ENCODE results near the gene AIFM1. TPM values are rescaled to one million over a fixed set of nuclear protein-coding genes. Genes with fewer than 3 reads are reported as not detected.
A peak's percentile ranks its signal among the peaks of the same experiment; 100 is the strongest.
"Not testable (repeated sequence)": the region's sequence is repeated elsewhere in the genome, so short reads cannot be mapped to it uniquely, and the experiment has no call there.

AIFM1 gene
- total RNA-seq, 1 donor from 2014 or later: 29.9 TPM

GRCh38 chrX:130119312-130119898, 46.2 kb downstream of the AIFM1 start:
- no peak for DNase-seq (ENCODE audit: low read depth, low spot score)

DNA sequence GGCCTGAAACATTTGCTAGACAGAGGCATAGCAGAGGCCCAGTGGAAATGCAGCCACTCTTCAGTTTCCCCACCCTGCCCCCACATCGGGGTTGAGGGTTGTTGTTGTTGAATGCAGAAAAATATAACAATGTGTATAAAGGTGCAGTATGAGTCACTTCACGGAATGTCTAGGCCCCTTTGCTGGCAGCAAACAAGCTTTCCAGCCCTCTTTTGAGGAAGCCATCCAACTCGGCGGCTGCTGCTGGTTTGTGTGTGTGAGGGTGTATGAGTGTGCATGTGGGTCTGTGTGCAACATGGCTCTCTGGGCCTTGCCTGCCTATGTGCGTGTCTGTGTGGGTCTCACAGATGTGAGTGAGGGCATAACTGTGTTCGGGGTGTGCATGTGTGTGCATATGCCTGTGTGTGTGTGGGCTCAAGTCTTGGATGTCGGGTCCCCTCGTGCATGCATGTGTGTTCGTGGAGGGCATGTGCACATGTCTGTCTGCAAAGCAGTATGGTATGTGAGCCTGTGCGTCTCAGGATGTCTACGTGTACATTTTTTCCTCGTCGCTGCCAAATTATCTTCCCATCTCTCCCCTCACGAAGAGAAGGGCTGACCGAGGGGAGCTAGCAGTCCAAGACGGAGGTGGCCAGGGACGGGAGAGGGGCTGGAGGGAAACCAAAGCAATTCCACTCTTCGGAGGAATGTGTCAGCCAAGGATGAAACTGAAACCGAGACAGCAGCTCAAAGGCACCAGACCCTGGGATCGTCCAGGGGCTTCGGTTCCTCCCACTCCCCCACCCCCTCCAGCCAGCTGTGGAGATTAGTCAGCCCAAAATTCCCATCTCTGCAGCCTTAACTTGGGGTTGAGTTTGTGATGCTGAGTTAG, 47.0 kb downstream of the AIFM1 start:
- DNase-seq (ENCODE audit: low read depth, low spot score): peak; percentile 59

GRCh38 chrX:130117166-130117565, 48.5 kb downstream of the AIFM1 start:
- no peak for DNase-seq (ENCODE audit: low read depth, low spot score)

DNA sequence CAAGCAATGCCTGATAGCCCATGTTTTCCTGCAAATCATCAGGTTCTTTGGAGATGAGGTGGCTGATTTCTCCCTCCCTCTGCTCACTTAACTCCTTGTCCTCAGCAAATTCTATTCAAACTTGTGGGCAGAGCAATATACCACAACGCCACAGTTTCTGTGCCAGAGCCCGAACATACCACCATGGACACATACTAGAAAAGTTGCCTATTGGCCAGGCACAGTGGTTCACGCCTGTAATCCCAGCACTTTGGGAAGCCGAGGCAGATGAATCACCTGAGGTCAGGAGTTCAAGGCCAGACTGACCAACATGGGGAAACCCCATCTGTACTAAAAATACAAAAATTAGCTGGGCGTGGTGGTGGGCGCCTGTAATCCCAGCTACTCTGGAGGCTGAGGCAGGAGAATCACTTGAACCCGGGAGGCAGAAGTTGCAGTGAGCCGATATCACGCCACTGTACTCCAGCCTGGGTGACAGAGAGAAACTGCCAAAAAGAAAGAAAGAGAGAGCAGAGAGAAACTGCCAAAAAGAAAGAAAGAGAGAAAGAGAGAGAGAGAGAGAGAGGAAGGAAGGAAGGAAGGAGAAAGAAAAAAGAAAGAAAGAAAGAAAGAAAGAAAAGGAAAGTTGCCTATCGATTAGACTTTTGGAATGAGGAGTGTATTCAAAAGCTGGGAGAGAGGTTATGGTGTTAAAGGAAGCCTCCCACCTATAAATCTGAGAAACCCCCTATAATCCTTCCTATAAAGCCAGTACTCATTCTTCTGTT, 50.3 kb downstream of the AIFM1 start:
- DNase-seq (ENCODE audit: low read depth, low spot score): not testable (repeated sequence)

DNA sequence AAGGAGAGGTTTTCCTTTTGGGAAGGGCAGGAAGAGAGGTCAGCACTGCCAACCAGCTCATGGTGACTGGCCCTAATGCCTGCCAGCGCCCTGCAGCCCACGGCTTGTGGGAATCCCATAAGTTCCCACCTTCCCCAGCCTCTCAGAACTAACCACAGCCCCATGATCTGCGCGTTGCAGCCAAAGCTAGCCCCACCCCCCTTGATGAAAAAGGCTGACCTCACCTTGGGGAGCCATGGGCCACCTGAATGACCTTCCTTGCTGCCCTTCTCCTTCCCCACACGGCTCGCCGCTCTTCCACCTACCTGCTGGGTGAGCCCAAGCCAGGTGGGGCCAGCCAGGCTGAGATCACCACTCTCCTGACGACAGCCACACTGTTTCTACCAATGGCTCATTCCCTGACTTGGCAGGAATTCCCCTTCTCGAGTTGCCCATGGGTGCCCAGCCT, 51.5 kb downstream of the AIFM1 start:
- DNase-seq (ENCODE audit: low read depth, low spot score): no peak

GRCh38 chrX:130111220-130112154, 54.2 kb downstream of the AIFM1 start:
- DNase-seq (ENCODE audit: low read depth, low spot score): no peak

- no peak for DNase-seq (ENCODE audit: low read depth, low spot score)
Measured at GRCh38 chrX:130110379-130111219, 55.0 kb downstream of the AIFM1 start, which contains the start of gene ELF4. TSS of gene ELF4 (minus strand) at chrX:130110497. CDS start at chrX:130081330, 29,167 bp downstream.

DNA sequence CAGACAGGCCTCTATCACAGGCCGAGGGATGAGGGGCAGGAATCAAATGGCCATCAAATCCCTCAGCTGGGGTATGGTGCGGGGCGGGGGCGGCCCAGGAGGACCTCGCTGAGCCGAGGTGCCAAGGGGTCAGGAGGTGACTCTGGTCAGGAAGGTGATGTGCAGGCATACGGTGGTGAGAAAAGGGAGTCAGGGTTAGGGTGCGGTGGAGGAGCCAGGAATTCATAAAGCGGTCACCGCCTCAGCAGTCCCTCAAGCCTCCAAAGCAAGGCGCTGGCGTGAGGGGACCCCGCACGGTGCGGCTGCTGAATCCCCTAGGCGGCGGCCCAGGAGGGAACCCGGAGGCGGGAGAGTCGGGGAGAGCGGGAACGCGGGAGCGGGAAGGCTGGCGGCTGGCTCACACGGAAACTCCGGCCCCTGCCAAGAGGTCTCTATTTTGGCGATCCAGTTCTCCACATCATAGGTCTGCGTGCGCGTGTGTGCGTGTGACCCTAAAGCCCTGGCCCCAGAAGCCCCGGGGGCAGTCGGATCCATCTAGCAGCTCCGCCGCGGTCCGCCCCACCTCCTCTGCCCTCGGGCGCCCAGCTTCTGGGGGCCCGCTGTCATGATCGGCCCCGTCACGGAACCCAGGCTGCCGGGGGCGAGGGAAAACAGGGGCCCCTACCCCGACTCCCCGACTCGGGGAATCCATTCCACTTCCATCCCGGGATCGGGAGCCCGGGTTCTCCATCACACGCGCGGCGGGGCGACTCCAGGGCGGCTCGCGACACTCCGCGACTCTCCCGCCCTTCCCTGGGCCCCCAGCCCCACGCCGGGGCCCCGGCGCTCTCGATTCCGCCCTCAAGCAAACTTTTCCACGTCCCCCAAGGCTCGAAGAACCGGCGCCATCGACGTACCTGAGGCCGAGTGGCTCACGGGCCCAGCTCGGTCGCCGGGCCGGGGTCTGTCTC, 55.9 kb downstream of the AIFM1 start:
- DNase-seq (ENCODE audit: low read depth, low spot score): no peak

DNA sequence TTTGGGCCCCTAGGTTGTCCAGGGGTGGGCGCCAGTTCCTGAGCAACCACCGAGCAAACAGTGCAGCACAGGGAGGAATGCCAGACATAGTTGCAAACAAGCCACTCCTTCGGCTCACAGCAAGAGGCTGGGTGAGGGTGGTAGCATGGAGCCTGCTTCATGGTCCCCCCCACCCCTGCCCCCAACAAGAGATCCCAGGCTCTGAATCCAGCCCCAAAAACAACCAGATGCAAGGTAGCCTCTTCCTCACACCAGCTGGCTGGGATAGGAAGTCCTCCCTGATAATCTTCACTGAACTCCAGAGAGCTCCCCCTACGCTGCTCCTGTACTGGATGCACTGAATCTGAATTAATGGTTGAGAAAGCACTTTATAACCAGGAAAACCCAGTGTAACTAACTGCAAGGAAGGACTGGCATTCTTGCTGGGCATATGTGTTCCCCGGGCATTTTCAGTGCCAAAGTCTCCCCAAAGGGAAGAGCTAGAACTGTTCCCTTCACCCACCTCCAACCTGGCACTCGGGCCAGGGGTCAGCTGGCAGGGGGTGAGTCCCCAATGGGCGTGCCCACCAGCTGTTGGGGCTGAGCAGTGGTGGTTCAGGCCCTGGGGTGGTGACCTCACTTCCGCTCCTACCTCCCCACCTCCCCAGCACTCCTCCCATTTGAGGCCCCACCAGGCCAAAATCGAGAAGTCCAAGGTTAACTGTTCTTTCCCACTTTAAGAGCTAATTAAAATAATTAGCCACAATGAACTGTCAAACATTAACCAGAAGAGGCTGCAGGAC, 56.8 kb downstream of the AIFM1 start:
- DNase-seq (ENCODE audit: low read depth, low spot score): no peak

DNA sequence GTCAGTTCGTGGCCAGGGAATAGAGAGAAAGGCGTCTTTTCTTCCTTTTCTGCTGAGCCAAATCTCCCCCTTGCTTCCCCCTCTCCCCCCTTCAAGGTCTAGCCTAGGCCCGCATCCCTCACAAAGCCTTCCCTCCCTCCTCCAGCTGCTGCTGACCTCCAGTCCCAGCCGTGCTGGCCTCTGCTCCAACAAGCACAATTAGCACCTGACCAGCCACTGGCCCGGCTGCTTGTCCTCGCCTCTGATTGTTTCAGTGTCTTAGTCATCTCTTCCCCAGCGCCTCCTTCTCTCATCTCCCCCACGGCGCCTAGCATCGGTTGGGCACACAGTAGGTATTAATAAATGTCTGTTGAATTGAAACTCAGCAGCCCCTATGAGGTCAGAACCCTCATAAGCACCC, 59.6 kb downstream of the AIFM1 start:
- no peak for DNase-seq (ENCODE audit: low read depth, low spot score)

DNA sequence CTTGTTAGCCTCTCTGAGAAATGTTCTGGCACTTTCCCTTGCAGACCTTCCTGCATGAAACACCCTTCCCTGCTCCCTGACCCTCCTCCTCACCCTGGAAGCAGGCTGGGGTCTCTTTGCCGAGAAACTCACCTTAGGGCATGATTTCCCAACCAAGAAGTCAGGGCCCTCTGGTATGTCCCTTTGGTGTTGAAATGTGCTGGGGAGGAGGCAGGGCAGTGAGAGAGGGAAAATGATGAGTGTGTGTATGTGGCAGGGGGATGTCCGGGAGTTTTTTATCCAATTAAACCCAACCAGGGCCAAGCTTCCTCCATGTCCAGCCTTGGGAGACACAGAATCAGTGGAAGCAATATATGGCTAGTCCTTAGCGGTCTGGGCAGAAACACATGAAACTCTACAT, 60.4 kb downstream of the AIFM1 start:
- DNase-seq (ENCODE audit: low read depth, low spot score): no peak

DNA sequence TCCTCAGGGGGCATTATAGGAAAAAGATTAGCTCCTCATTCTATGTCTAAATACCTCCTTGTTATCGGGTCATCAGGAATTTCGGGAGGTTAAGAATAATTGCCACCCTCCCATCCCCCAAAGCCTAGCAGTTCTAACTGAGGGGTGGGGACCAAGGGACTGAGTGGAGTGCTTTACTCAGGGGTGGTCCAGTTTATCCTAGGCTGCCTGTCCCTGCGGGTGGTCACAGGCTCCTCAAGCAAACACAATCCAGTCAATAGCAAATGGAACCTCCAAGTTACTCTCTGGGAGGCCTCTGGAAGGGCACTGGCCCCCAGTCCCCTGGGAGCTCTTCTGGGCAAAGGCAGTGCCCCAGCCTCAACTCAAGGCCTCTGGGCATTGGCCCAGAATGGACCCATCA, 62.0 kb downstream of the AIFM1 start:
- no peak for DNase-seq (ENCODE audit: low read depth, low spot score)

DNA sequence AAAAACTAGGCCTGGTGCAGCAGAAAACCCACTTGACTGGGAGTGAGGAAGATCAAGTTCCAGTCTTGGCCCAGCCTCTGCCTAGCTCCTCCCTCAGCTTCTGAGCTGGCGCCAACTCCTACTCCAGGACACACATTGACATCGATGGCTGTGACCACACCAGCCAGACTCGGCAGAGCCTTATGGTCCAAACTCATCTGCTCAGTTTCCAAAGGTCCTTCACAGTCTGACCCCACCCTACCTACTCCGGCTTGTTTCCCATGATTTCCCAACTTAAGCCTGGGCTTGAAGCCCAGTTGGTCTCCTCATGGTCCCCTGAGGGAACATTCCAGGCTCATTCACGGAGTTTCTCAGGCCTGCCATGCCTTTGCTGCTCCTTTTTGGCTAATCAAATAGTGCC, 65.5 kb downstream of the AIFM1 start:
- DNase-seq (ENCODE audit: low read depth, low spot score): no peak

GRCh38 chrX:130098210-130098552, 67.5 kb downstream of the AIFM1 start:
- DNase-seq (ENCODE audit: low read depth, low spot score): no peak

DNA sequence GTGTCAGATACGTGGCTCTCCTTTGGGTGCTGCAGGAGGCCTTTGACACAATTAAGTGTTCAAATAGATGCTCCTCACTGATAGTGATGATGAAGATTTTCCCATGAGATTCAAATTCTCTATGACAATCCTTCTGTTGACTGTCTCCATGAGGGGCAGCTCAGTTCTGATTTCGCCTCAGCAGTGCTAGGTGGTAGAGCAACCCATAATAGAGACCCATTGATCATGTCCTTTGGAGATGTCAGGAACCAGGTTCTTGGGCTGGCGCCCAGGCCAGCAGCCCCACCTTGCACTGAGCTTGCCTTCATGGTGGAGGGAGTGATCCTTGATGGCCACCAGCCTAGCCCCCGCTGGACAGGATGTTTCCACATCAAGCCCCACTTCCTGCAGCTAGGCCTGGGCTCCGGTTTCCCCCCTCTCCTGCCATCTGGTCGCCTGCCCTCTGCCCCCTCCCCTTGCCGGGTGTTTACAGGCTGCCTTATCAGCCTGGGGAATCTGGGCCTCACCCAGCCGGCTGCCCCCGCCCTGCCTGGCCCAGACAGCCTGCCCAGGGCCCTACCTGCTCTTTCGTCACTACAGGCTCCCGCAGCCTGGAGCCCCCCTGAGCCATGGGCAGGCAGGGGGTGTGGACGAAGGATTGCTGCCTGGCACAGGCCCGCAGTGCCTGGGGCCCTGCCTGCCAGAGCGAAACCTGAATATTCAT, 68.0 kb downstream of the AIFM1 start:
- DNase-seq (ENCODE audit: low read depth, low spot score): peak; percentile 35

GRCh38 chrX:130095249-130096030, 70.2 kb downstream of the AIFM1 start:
- no peak for DNase-seq (ENCODE audit: low read depth, low spot score)

DNA sequence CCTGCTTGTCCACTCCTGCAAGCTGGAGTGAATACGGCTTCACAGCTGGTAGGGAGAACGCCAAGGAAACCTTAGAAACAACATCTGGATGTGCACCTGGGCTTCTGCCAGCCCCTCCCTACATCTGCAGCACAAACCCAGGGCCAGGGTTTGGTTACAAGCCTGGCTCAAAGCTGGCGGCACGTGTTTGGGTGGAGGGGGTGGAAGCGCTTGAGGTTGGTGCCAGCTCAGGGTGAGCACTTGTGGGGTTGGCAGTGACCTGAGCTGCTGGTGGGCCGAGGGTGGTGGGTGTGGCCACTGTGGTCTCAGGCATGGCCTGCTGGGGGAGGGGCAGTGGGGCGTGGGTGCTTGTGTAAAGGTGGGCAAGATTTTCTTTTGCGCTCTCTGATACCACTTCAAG, 70.9 kb downstream of the AIFM1 start:
- DNase-seq (ENCODE audit: low read depth, low spot score): no peak
